Upper lobe of left lung (tissue), 6 donors: ENCODE data around the gene LETMD1. TPM values are rescaled to one million over a fixed set of nuclear protein-coding genes. Genes with fewer than 3 reads are reported as not detected.

Experiments
- ATAC-seq, 2 donors: fragments of 200-7000 bp; cut with Tn5 transposase; one replicate each; pipeline ENCODE4 v1.9.1; 2022; ENCODE audit warnings: mild to moderate bottlenecking in 2 of 2, moderate library complexity in 2 of 2; ENCODE audit not compliant: low FRiP score in 2 of 2
- DNase-seq, 2 donors: peaks; one replicate each; pipeline ENCODE4 v3.0.0-alpha.2; 2019 to 2020
- H3K27ac ChIP-seq, 4 donors: fragments of 200-600 bp; sonication (generic); one replicate each; pipeline ENCODE4 v1.5.1; 2016 to 2019
- H3K27me3 ChIP-seq, 4 donors: fragments of 200-600 bp; sonication (generic); one replicate each; pipeline ENCODE4 v1.5.1; 2017 to 2019
- H3K36me3 ChIP-seq, 4 donors: fragments of 200-600 bp; sonication (generic); one replicate each; pipeline ENCODE4 v1.5.1; 2016 to 2019
- H3K4me1 ChIP-seq, 4 donors: fragments of 200-600 bp; sonication (generic); one replicate each; pipeline ENCODE4 v1.5.1; 2018 to 2019
- H3K4me3 ChIP-seq, 4 donors: fragments of 200-600 bp; sonication (generic); one replicate each; pipeline ENCODE4 v1.5.1; 2017 to 2019; ENCODE audit warnings: mild to moderate bottlenecking in 2 of 4, moderate library complexity in 1 of 4
- H3K9me3 ChIP-seq, 4 donors: fragments of 200-600 bp; sonication (generic); one replicate each; pipeline ENCODE4 v1.5.1; 2018 to 2019
- CTCF ChIP-seq, 6 experiments: fragments of 450-650 bp in 4 of 6; fragments of 200-600 bp in 2 of 6; sonication (generic) in 2 of 6; IDR thresholded peaks; one replicate each; pipeline ENCODE4 v1.5.1; 2016 to 2019; ENCODE audit warnings: antibody characterized with exemption in 6 of 6
- EP300 ChIP-seq, 4 donors: sonication (generic); formaldehyde crosslinking; IDR thresholded peaks; one replicate each; pipeline ENCODE4 v1.5.1; 2017; ENCODE audit warnings: antibody characterized with exemption in 4 of 4, control low read depth in 2 of 4
- POLR2A ChIP-seq, 4 donors: fragments of 450-650 bp; IDR thresholded peaks; one replicate each; pipeline ENCODE4 v1.5.1; 2016 to 2017; ENCODE audit warnings: antibody characterized with exemption in 4 of 4, mild to moderate bottlenecking in 2 of 4
- POLR2AphosphoS5 ChIP-seq, 2 donors: sonication (generic); formaldehyde crosslinking; IDR thresholded peaks; one replicate each; pipeline ENCODE4 v1.5.1; 2017; ENCODE audit warnings: antibody characterized with exemption in 2 of 2
- WGBS, 2 donors: methylation state at CpG; one replicate each; pipeline ENCODE4 v1.1.5; 2017 to 2018; 5-methylcytosine and 5-hydroxymethylcytosine counted together
- total RNA-seq, 6 donors: library from RNA; depleted of rRNA in 4 of 6; stranded (reverse); fragments of >200 nt in 4 of 6; gene quantifications; one replicate each; pipeline versions ENCODE4 v1.1.0 to v1.2.1, GENCODE V29; 2016 to 2021
- donor health status: DM: no; HTN: no; CAD: no; lungs with moderate emphysema.
- donor health status: DM: no; HTN: yes; CAD: no; lungs with severe emphysema.

Gene LETMD1
- total RNA-seq = 10 to 100 TPM; 36.3 to 98.9 (median 58.1) TPM

GRCh38 chr12:51047655-51048540, at the start of gene LETMD1:
LETMD1 (plus strand) TSS chr12:51048327; CDS start chr12:51048357, 30 bp downstream.
- TF ChIP-seq POLR2A (IDR thresholded peaks at IDR 0.05) (peak in 3 of 4 donors; percentile 55 to 86 (median 62)), POLR2AphosphoS5 (IDR thresholded peaks at IDR 0.05) (peak; percentile 86 to 87), CTCF (IDR thresholded peaks at IDR 0.05) (peak; percentile 81 to 95 (median 89)), EP300 (IDR thresholded peaks at IDR 0.05) (no peak)
- Histone ChIP-seq H3K4me1 (peaks cover 18 to 24% (median 21%) of the 10 kb centered on the region in 4 donors), H3K27ac (peak within 1 kb of the TSS; percentile 88 to 96 (median 94)), H3K4me3 (peak within 1 kb of the TSS; percentile 60 to 90 (median 68)), H3K36me3 (peaks cover 4 to 21% (median 11%) of the 10 kb centered on the region in 4 donors), H3K27me3 (no peaks in the 10 kb centered on the region), H3K9me3 (no peaks in the 10 kb centered on the region)
- WGBS, 2 donors = 4 to 7% methylated on average over 27 to 47 of the region's 51 CpGs
- DNase-seq = peak; percentile 95 to 97
- ATAC-seq = peak; percentile 99

- H3K4me1 ChIP-seq = no peaks in the 10 kb centered on the region
- 76% methylated on average over 4 of the region's 4 CpGs for WGBS, 2 donors
- TF ChIP-seq POLR2A (IDR thresholded peaks at IDR 0.05) (no peak), EP300 (IDR thresholded peaks at IDR 0.05) (no peak), CTCF (IDR thresholded peaks at IDR 0.05) (no peak), POLR2AphosphoS5 (IDR thresholded peaks at IDR 0.05) (no peak)
- H3K4me3 ChIP-seq = no peak overlapping the region
- H3K27ac ChIP-seq = no peak overlapping the region
- H3K27me3 ChIP-seq = no peaks in the 10 kb centered on the region
- ATAC-seq (peak in 1 of 2 donors; percentile 61), DNase-seq (no peak)
- H3K36me3 ChIP-seq = peaks cover 15 to 98% (median 55%) of the 10 kb centered on the region in 4 donors
- H3K9me3 ChIP-seq = no peaks in the 10 kb centered on the region
Measured at GRCh38 chr12:50999093-50999492, 49.0 kb upstream of the LETMD1 start.

GRCh38 chr12:51000245-51000644, 47.9 kb upstream of the LETMD1 start:
- H3K4me1 ChIP-seq = peaks cover 0 to 2% (median under 1%) of the 10 kb centered on the region in 4 donors
- DNase-seq (no peak), ATAC-seq (no peak)
- no peak for TF ChIP-seq POLR2AphosphoS5 (IDR thresholded peaks at IDR 0.05)
- no peak for TF ChIP-seq EP300 (IDR thresholded peaks at IDR 0.05)
- no peak for TF ChIP-seq POLR2A (IDR thresholded peaks at IDR 0.05)
- TF ChIP-seq CTCF (IDR thresholded peaks at IDR 0.05) = no peak
- peaks cover 19 to 98% (median 49%) of the 10 kb centered on the region in 4 donors for H3K36me3 ChIP-seq
- H3K9me3 ChIP-seq = no peaks in the 10 kb centered on the region
- H3K4me3 ChIP-seq = no peak overlapping the region
- H3K27ac ChIP-seq = no peak overlapping the region
- 82 to 91% methylated on average over 7 of the region's 7 CpGs for WGBS, 2 donors
- no peaks in the 10 kb centered on the region for H3K27me3 ChIP-seq

- DNase-seq (no peak), ATAC-seq (no peak)
- peaks cover 15 to 92% (median 35%) of the 10 kb centered on the region in 4 donors for H3K36me3 ChIP-seq
- peaks cover 0 to 12% (median 4%) of the 10 kb centered on the region in 4 donors for H3K4me1 ChIP-seq
- WGBS, 2 donors = 92 to 100% methylated on average over 1 of the region's 1 CpG
- TF ChIP-seq EP300 (IDR thresholded peaks at IDR 0.05) = no peak
- no peak for TF ChIP-seq POLR2A (IDR thresholded peaks at IDR 0.05)
- no peak for TF ChIP-seq CTCF (IDR thresholded peaks at IDR 0.05)
- no peak for TF ChIP-seq POLR2AphosphoS5 (IDR thresholded peaks at IDR 0.05)
- no peak overlapping the region for H3K4me3 ChIP-seq
- no peaks in the 10 kb centered on the region for H3K9me3 ChIP-seq
- H3K27ac ChIP-seq = no peak overlapping the region
- no peaks in the 10 kb centered on the region for H3K27me3 ChIP-seq
Measured at GRCh38 chr12:51001799-51002198, 46.3 kb upstream of the LETMD1 start.
